HG03460 (cell line): ENCODE measurements around the gene PCDHGC5.

Source experiments
- ATAC-seq: cut with Tn5 transposase; IDR thresholded peaks from one replicate; pipeline ENCODE4 v1.9.1; 2021; ENCODE audit not compliant: unreplicated experiment

The PCDHGC5 gene

GRCh38 chr5:141512390-141512910 is 23.6 kb downstream of the PCDHGC5 start:
- ATAC-seq, result no peak

DNA sequence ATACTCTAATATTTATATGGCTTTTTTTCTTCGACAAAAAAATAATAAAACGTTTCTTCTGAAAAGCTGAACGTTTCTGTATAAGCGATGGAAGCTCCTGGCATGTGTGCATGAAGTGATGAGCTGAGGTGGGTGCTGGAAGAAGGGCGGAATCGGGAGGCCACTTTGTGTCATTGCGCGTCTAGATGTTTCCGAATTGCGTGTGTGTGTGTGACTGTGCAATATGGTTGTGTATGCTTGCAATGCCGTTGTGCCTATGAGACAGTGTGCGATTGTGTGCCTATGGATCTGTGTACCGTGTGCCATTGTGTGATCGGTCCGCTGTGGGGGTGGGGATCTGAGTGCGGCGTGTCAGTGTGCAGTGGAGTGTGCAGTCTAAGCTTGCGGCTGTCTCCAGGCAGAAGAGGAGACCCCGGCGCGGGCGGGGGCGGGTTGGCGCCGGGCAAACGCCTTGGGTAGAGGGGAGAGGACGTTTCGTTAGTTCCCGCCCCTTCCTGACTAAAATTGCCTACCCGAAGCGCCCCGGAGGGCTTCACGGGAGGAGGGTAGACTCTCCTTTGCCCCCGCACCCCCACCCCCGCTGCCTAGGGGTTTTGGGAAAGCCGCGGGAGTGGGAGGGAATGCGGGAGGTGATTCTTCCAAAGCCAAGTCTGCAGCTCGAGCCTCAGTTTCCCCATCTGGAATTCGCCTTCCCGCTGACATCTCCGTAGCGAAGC is 24.2 kb downstream of the PCDHGC5 start:
- ATAC-seq, result no peak

DNA sequence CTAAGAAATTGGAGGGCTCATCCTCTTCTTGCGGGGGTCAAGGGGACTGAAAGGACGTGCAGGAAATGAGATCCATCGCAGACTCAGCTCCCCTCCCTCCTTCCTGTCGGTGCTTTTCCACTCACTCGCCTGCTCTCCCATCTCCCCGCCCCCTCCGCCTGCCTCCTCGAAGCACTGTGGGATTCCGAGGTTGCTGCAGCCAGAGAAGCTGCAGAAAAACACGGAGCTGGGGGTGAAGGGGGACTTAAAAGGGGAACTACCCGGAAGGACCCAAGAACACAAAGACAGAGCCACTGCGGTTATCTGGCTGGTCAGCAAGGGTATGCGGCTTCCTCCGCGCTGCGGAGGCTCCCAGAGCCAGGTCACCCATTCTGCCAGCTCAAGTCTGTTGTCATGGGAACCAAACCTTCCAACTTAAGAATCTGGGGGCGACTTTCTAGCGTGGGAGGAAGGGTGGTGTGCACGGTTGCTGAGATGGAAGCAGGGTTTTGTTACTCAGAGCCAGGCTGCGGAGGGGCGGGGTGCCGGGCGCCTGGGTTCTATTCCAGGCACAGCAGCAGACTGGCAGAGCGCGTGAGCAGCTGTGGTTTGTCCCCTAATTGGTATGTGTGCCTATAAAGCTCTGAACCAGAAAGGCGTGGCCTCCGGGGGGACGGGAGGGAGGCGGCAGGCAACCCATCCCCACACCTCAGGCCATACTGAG is 24.9 kb downstream of the PCDHGC5 start:
- ATAC-seq, result no peak

DNA sequence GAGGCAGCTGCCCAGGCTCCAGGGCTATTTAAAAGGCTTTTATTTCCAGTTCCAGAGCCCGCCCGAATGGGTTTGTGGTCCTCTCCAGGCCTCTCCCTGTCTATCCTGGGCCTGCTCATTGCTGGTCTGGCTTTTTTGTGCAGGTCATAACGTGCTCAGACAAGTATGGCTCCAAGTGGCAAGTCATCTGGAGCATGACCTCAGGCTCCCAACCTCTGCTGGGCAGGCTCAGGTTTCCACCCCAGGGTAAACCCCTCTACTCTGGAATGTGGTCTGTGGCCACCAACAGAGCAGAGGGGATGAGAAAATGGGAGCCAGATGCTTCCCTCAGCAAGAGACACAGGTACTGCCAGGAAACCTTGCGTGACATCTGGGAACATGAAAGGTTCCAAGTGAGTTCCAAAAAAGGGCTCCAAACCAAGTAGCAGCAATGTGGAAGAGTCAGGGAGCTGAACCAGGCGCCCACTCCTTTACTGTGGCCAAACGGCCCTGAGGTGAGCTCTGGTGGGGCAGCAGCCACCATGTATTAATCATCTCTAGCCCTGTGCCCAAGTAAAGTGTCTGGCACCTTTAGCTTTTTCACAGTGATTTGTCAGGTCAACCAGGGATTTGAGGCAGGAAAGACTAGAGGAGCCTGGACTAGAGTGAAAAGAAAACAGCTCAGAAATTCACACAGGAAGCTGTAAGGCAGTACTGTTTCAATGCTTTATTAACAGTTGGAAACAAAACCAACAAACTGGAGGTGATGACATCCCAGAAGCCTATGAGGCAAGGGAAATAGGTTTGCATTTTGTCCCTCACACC is 25.7 kb downstream of the PCDHGC5 start:
- no peak for ATAC-seq

DNA sequence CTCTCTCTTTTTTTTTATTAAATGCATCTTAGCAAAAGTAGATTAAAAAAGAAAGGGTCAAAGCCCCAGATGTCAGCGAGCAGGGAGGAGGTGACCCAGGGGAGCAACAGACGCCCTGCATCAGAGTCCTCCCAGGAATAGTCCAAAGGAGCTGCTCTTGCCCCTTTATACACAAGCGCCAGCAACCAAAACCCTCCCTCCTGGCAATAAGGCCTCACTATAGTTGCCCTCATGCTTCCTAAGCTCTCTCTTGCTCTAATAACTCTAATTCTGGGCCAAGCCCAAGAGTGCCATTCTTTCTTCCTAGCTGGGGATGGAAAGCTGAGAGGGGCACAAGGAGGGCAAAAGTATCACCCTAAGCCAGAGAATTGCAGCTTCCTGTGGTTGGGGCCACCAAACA is 26.3 kb downstream of the PCDHGC5 start:
- ATAC-seq, result no peak

GRCh38 chr5:141515946-141516671 is 27.2 kb downstream of the PCDHGC5 start:
- no peak for ATAC-seq

GRCh38 chr5:141516672-141517025 is 27.8 kb downstream of the PCDHGC5 start:
- ATAC-seq, result no peak

DNA sequence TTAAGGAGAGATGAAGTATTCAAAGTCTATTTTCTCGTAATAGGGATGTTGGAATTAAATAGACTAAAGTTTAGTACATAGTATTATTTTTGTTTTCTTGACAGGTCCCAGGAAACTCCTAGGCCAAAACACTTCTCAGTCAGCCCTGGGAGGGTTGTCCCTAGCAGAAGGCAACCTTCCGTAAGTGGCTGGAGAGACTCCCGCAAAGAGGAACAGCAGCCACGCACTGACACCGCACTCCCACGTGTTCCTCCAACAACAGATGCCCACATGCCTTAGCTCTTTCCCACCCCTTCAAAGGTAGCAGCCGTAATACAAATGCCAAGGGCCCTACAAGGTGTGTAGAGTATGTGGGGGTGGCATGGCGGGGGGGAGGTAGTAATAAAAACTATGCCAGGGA is 28.4 kb downstream of the PCDHGC5 start:
- no peak for ATAC-seq

GRCh38 chr5:141517880-141518617 is 29.2 kb downstream of the PCDHGC5 start:
- no peak for ATAC-seq

DNA sequence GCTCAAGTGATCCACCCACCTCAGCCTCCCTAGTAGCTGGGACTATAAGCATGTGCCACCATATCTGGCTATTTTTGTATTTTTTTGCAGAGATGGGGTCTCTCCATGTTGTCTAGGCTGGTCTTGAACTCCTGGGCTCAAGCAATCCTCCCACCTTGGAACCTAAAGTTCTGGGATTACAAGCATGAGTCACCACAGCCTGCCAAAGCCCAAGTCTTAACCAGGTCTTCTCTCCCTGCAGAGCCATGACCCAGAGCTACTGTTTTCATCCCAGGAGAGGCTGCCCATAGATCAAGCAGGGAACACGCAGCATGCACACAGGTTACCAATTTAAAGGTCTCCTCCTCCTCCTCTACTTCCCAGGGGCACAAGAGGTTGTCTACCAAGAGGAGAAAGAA is 29.7 kb downstream of the PCDHGC5 start:
- ATAC-seq, result no peak

DNA sequence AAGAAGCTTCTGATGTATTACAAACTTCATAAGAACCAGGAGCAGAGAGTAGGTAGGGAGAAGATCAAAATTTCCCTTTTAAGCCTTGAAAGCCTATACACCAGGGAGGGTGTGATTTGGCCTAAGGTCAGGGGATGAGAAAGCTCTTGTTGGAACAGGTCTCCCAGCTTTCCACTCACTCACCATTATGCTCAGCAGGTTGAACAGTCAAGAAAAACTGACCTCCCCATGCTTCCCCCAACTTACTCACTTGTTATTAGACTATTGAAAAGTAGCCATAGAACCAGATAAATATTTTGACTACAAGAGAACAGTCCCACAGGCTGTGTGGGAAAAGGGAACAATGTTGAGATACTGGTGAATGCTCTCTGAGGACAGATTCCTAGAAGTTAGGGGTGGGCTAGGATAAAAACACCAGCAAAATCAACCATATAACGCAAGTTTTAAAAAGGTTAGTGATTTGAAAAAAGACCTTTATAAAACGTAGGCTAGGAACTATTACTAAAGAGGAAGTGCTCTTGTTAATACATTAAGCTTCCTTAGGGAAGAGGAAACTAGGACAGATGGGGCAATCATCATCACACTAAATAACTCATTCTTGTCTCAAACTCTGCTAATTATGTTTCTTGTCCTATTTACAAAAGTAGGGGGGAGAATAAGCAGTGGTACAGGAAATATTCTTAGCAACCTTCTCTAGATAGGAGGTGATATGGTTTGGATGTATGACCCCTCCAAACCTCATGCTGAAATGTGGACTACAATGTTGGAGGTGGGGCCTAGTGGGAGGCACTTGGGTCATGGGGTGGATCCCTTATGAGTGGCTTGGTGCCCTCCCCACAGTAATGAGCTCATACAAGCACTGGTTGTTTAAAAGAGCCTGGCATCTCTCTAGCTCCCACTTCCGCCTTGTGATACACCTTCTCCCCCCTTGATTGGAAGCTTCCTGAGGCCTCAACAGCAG is 31.0 kb downstream of the PCDHGC5 start:
- ATAC-seq, result no peak

- no peak for ATAC-seq
Observed at GRCh38 chr5:141521244-141521781, 32.4 kb downstream of the PCDHGC5 start.

- ATAC-seq, result no peak
Observed at GRCh38 chr5:141522301-141522700, 33.4 kb downstream of the PCDHGC5 start.

GRCh38 chr5:141523991-141524390 is 35.1 kb downstream of the PCDHGC5 start:
- ATAC-seq, result no peak

- ATAC-seq, result peak; percentile 60
Observed at GRCh38 chr5:141524604-141525597, 36.0 kb downstream of the PCDHGC5 start.

- ATAC-seq, result no peak
Observed at GRCh38 chr5:141525653-141526052, 36.8 kb downstream of the PCDHGC5 start.

DNA sequence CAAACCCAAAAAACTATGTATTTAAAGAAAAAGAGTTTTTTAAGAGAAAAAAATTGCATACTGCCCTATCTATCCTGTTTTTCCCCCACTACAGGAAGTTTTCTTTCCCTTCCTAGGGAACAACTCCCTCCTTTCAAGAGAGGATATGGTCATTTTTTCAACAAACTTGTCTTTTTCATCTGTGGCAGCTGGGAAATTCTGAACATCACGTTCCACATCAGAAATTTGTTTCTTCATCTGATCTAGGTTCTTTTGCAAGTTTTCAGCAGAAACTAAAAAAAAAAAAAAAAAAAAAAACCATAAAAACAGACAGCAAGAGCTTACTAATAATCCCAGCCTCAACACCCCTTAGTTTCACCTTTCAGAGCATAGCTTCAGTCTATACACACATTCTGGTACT is 38.5 kb downstream of the PCDHGC5 start:
- no peak for ATAC-seq
